Measurements from ENCODE around the gene MGMT. TPM values are rescaled to one million over a fixed set of nuclear protein-coding genes. Genes with fewer than 3 reads are reported as not detected.

The MGMT gene
- total RNA-seq, 3 donors from 2014 or later, result 34.1 to 57.8 (median 46.7) TPM

GRCh38 chr10:129530581-129530980 is 63.5 kb downstream of the MGMT start:
- Histone ChIP-seq H3K4me1 (peaks cover 3% of the 10 kb centered on the region in 2 donors), H3K27me3 (no peaks in the 10 kb centered on the region), H3K27ac (peak overlapping the region in 1 of 2 donors; percentile 68), H3K4me3 (no peak overlapping the region), H3K36me3 (no peaks in the 10 kb centered on the region), H3K9me3 (no peaks in the 10 kb centered on the region)
- TF ChIP-seq POLR2A (IDR thresholded peaks at IDR 0.05), result no peak
- TF ChIP-seq, protein P1, sequence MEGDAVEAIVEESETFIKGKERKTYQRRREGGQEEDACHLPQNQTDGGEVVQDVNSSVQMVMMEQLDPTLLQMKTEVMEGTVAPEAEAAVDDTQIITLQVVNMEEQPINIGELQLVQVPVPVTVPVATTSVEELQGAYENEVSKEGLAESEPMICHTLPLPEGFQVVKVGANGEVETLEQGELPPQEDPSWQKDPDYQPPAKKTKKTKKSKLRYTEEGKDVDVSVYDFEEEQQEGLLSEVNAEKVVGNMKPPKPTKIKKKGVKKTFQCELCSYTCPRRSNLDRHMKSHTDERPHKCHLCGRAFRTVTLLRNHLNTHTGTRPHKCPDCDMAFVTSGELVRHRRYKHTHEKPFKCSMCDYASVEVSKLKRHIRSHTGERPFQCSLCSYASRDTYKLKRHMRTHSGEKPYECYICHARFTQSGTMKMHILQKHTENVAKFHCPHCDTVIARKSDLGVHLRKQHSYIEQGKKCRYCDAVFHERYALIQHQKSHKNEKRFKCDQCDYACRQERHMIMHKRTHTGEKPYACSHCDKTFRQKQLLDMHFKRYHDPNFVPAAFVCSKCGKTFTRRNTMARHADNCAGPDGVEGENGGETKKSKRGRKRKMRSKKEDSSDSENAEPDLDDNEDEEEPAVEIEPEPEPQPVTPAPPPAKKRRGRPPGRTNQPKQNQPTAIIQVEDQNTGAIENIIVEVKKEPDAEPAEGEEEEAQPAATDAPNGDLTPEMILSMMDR (IDR thresholded peaks at IDR 0.05), result no peak
- TF ChIP-seq POLR2AphosphoS5 (IDR thresholded peaks at IDR 0.05), result no peak
- intact Hi-C loops (cut with DNase I; ENCODE audit: low total_unique reads), result no loop called here
- no peak for DNase-seq (ENCODE audit: low spot score in 2 of 2)

DNA sequence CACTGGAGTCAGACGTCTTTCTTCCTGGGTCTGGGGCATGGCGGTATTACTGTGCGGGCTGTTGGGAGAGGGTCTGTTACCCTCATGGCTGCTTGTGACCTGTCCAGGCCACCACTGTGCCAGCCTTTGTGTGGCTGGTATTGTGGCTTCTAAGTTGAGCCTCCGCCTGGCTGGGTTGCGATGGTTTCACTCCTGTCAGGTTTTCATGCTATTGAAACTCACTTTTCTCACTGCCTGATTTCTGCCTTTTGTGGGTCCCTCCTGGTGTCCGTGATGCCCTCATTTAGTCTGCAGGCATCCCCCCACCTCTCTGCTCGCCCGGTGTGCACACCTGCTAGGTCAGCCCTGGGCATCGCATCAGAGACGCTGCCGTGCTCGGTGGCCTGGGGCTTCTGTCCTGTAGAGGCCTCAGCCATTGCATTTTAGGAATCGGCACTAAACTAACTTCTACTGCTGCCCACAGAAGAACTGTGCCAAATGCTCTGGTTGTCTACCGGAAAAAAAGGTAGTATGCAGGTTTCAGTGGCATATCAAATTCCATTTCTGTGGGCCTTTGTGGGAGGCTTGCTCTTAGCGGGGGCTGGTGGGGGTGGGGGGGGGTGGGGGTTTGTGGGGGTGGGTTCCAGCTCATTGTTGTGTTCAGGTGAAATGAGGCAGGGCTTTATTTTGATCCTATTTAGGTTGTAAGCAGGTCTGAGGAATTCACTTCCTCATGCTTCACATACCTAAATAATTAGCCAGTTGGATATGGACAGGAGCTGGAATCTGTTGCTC is 64.3 kb downstream of the MGMT start:
- TF ChIP-seq POLR2AphosphoS5 (IDR thresholded peaks at IDR 0.05) (no peak), POLR2A (IDR thresholded peaks at IDR 0.05) (no peak)
- TF ChIP-seq, protein P1 (IDR thresholded peaks at IDR 0.05), result no peak
- no peaks in the 10 kb centered on the region for H3K9me3 ChIP-seq
- no peaks in the 10 kb centered on the region for H3K36me3 ChIP-seq
- no peak for DNase-seq (ENCODE audit: low spot score in 2 of 2)
- peaks cover 3% of the 10 kb centered on the region in 2 donors for H3K4me1 ChIP-seq
- intact Hi-C loops (cut with DNase I; ENCODE audit: low total_unique reads), result no loop called here
- H3K4me3 ChIP-seq, result peak overlapping the region in 1 of 3 donors; percentile 29
- peak overlapping the region; percentile 68 to 75 for H3K27ac ChIP-seq
- no peaks in the 10 kb centered on the region for H3K27me3 ChIP-seq

DNA sequence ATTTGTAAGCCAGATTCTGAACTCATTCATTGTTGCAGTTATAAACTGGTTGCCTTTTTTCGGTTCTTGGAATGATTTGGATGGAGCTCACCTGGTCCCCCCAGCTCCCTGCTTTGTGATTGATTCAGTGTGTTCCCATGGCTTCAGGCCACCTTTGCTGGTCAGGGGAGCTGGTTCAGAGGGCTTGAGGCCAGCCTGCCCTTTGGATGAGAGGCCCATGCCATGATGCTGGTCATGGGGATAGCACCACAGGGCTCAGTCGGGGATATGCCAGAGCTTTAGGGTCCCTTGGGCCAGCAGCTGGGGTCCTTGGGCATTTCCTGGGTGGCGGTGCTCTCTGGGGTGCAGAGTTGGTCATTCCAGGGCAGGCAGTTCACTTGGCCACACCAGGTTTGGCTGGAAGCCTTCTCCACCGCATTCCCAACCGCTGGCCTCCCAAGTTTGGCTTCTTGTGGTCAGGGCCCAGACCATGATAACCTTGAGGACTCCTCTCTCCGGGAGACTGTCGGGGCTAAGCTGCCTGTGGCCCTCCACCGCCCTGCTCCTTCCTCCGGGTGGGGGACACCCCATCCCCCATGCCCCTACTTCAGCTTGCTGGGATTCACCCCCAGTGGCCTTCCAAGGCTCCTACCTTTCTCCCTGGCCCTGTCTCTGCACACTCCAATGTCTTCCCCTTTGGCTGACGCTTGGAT is 65.1 kb downstream of the MGMT start:
- intact Hi-C loops (cut with DNase I; ENCODE audit: low total_unique reads), result no loop called here

GRCh38 chr10:129532838-129533237 is 65.8 kb downstream of the MGMT start:
- no peaks in the 10 kb centered on the region for H3K27me3 ChIP-seq
- DNase-seq (ENCODE audit: low spot score in 2 of 2), result no peak
- peak overlapping the region in 1 of 2 donors; percentile 28 for H3K27ac ChIP-seq
- no peaks in the 10 kb centered on the region for H3K36me3 ChIP-seq
- TF ChIP-seq POLR2AphosphoS5 (IDR thresholded peaks at IDR 0.05) (peak in 1 of 3 donors; percentile 54), POLR2A (IDR thresholded peaks at IDR 0.05) (no peak)
- TF ChIP-seq, protein P1 (IDR thresholded peaks at IDR 0.05), result no peak
- H3K4me3 ChIP-seq, result no peak overlapping the region
- intact Hi-C loops (cut with DNase I; ENCODE audit: low total_unique reads), result no loop called here
- H3K4me1 ChIP-seq, result peaks cover 3% of the 10 kb centered on the region in 2 donors
- H3K9me3 ChIP-seq, result no peaks in the 10 kb centered on the region

More for the DNA sequence above, 65.1 kb downstream of the MGMT start:
- Histone ChIP-seq H3K27ac (peak overlapping the region; percentile 28 to 68), H3K27me3 (no peaks in the 10 kb centered on the region), H3K9me3 (no peaks in the 10 kb centered on the region), H3K4me1 (peaks cover 3% of the 10 kb centered on the region in 2 donors), H3K4me3 (no peak overlapping the region), H3K36me3 (no peaks in the 10 kb centered on the region)
- TF ChIP-seq POLR2A (IDR thresholded peaks at IDR 0.05), result no peak
- TF ChIP-seq, protein P1 (IDR thresholded peaks at IDR 0.05), result no peak
- TF ChIP-seq POLR2AphosphoS5 (IDR thresholded peaks at IDR 0.05), result no peak
- no peak for DNase-seq (ENCODE audit: low spot score in 2 of 2)

GRCh38 chr10:129533281-129533680 is 66.2 kb downstream of the MGMT start:
- no peaks in the 10 kb centered on the region for H3K9me3 ChIP-seq
- H3K36me3 ChIP-seq, result no peaks in the 10 kb centered on the region
- H3K27ac ChIP-seq, result no peak overlapping the region
- TF ChIP-seq, protein P1 (IDR thresholded peaks at IDR 0.05), result no peak
- TF ChIP-seq POLR2A (IDR thresholded peaks at IDR 0.05) (no peak), POLR2AphosphoS5 (IDR thresholded peaks at IDR 0.05) (no peak)
- no peak for DNase-seq (ENCODE audit: low spot score in 2 of 2)
- H3K4me3 ChIP-seq, result no peak overlapping the region
- H3K27me3 ChIP-seq, result no peaks in the 10 kb centered on the region
- H3K4me1 ChIP-seq, result peaks cover 3% of the 10 kb centered on the region in 2 donors
- intact Hi-C loops (cut with DNase I; ENCODE audit: low total_unique reads), result no loop called here
